Kidney (tissue), 14 donors: Measurements from ENCODE around the gene C16orf90. TPM values are rescaled to one million over a fixed set of nuclear protein-coding genes. Genes with fewer than 3 reads are reported as not detected.

Experiments used
- DNase-seq, 5 donors: peaks; one replicate each; pipeline ENCODE4 v3.0.0-alpha.2; 2013 to 2020
- FAIRE-seq: peaks from 2 replicates; lab custom pipeline; 2012; peaks lifted over from hg19 to GRCh38; lab: Jason Lieb, UNC
- H3K27ac ChIP-seq, 2 donors: one replicate each; pipeline ENCODE4 v1.7.0; 2013; ENCODE audit warnings: low read depth in 2 of 2, low read length in 2 of 2, inconsistent platforms in 1 of 2
- H3K27me3 ChIP-seq: one replicate; pipeline ENCODE4 v1.7.1; 2013; ENCODE audit warnings: low read length, inconsistent platforms; ENCODE audit not compliant: control insufficient read depth, insufficient read depth
- H3K36me3 ChIP-seq, 3 donors: one replicate each; pipeline versions ENCODE4 v1.7.0 to v1.7.1; 2013; ENCODE audit warnings: low read length in 3 of 3, control low read depth in 1 of 3, inconsistent platforms in 1 of 3; ENCODE audit not compliant: insufficient read depth in 3 of 3, control insufficient read depth in 2 of 3
- H3K4me1 ChIP-seq, 3 donors: one replicate each; pipeline versions ENCODE4 v1.7.0 to v1.7.1; 2013; ENCODE audit warnings: low read length in 3 of 3, inconsistent platforms in 1 of 3, low read depth in 1 of 3; ENCODE audit not compliant: control insufficient read depth in 2 of 3, insufficient read depth in 2 of 3
- H3K4me3 ChIP-seq, 3 donors: one replicate each; pipeline versions ENCODE4 v1.7.0 to v1.8.1; 2013; ENCODE audit warnings: low read length in 3 of 3, control low read depth in 1 of 3, inconsistent platforms in 1 of 3
- H3K9ac ChIP-seq, 3 donors: one replicate each; pipeline versions ENCODE4 v1.7.0 to v1.7.1; 2013; ENCODE audit warnings: low read length in 3 of 3, control low read depth in 1 of 3, inconsistent platforms in 1 of 3
- H3K9me3 ChIP-seq, 3 donors: one replicate each; pipeline versions ENCODE4 v1.7.0 to v1.7.1; 2013; ENCODE audit warnings: low read length in 3 of 3, control low read depth in 1 of 3, inconsistent platforms in 1 of 3; ENCODE audit not compliant: control insufficient read depth in 2 of 3, insufficient read depth in 1 of 3
- CTCF ChIP-seq: IDR thresholded peaks from 3 replicates; pipeline ENCODE4 v1.5.1; 2012; ENCODE audit warnings: mild to moderate bottlenecking, moderate library complexity, borderline replicate concordance; ENCODE audit not compliant: insufficient read depth; ENCODE audit errors: extremely low read depth
- intact Hi-C: fragments of 100-400 bp; cut with DNase I; formaldehyde crosslinking; loops from one replicate; pipeline ENCODE4 v1.11.1; 2022
- polyA plus RNA-seq: library from polyadenylated mRNA; stranded (reverse); fragments of 350-450 nt; fragmentation: Illumina TruSeq; extraction: RNeasy Lipid Tissue Mini Kit (QIAGEN cat#74804); gene quantifications from one replicate; pipeline ENCODE4 v1.2.3, GENCODE V29; 2014; ENCODE audit warnings: low read depth, low replicate concordance; ENCODE audit not compliant: insufficient read depth
- total RNA-seq: library from RNA; stranded (reverse); fragmentation: NEBNext Ultra II Directional; extraction: Animal tissue kit (Norgen Biotek cat#: 25700); gene quantifications from one replicate; pipeline ENCODE4 v1.2.1, GENCODE V29; 2021
- donor health status: control.
- donor health status: control.
- donor health status: control.
- donor health status: control.
- donor health status: control.
- donor health status: DM: yes; HTN: yes; CAD: no.
- donor health status: Normal renal cell carcinoma (clear cell type).

Gene C16orf90
- total and polyA plus RNA-seq, 2 donors from 2014 or later = not detected

- DNase-seq (no peak), FAIRE-seq (no peak)
- no peak overlapping the region for H3K4me3 ChIP-seq
- peaks cover 6 to 53% (median 35%) of the 10 kb centered on the region in 3 donors for H3K36me3 ChIP-seq
- intact Hi-C loops = no loop called here
- H3K4me1 ChIP-seq = no peaks in the 10 kb centered on the region
- no peak overlapping the region for H3K9ac ChIP-seq
- no peak overlapping the region for H3K27ac ChIP-seq
- H3K27me3 ChIP-seq = no peaks in the 10 kb centered on the region
- no peaks in the 10 kb centered on the region for H3K9me3 ChIP-seq
- no peak for TF ChIP-seq CTCF
Observed at GRCh38 chr16:3513892-3514583, 18.7 kb upstream of the C16orf90 start.

GRCh38 chr16:3511286-3512180 lies 16.2 kb upstream of the C16orf90 start:
- Histone ChIP-seq H3K4me3 (no peak overlapping the region), H3K9me3 (no peaks in the 10 kb centered on the region), H3K4me1 (no peaks in the 10 kb centered on the region), H3K36me3 (peaks cover 3 to 48% (median 33%) of the 10 kb centered on the region in 3 donors), H3K27me3 (no peaks in the 10 kb centered on the region), H3K27ac (no peak overlapping the region), H3K9ac (no peak overlapping the region)
- DNase-seq (peak in 1 of 5 donors; percentile 9), FAIRE-seq (no peak)
- intact Hi-C loops = no loop called here
- TF ChIP-seq CTCF = no peak

GRCh38 chr16:3510416-3510815 lies 15.1 kb upstream of the C16orf90 start:
- H3K36me3 ChIP-seq = peaks cover 0 to 45% (median 31%) of the 10 kb centered on the region in 3 donors
- TF ChIP-seq CTCF = no peak
- no peaks in the 10 kb centered on the region for H3K4me1 ChIP-seq
- H3K4me3 ChIP-seq = no peak overlapping the region
- no peak overlapping the region for H3K27ac ChIP-seq
- intact Hi-C loops = no loop called here
- DNase-seq (peak in 2 of 5 donors; percentile 4 to 49), FAIRE-seq (no peak)
- H3K9ac ChIP-seq = no peak overlapping the region
- no peaks in the 10 kb centered on the region for H3K9me3 ChIP-seq
- no peaks in the 10 kb centered on the region for H3K27me3 ChIP-seq
